Lung (tissue), 12 donors: ENCODE data around the gene CEP128. TPM values are rescaled to one million over a fixed set of nuclear protein-coding genes. Genes with fewer than 3 reads are reported as not detected.

Experiments used
- ATAC-seq: fragments of 200-7000 bp; cut with Tn5 transposase; one replicate; pipeline ENCODE4 v1.9.1; 2020; ENCODE audit warnings: moderate number of reproducible peaks; ENCODE audit not compliant: insufficient read depth, low FRiP score
- DNase-seq, 3 donors: peaks; one replicate each; pipeline ENCODE4 v3.0.0-alpha.2; 2013 to 2017
- H3K27ac ChIP-seq, 2 donors: one replicate each; pipeline ENCODE4 v1.5.1; 2013; ENCODE audit warnings: mild to moderate bottlenecking in 2 of 2, moderate library complexity in 2 of 2, control low read depth in 1 of 2, inconsistent platforms in 1 of 2, low read depth in 1 of 2, low read length in 1 of 2
- H3K27me3 ChIP-seq, 3 donors: one replicate each; pipeline ENCODE4 v1.5.1; 2013; ENCODE audit warnings: low read length in 2 of 3; ENCODE audit not compliant: control insufficient read depth in 3 of 3, insufficient read depth in 3 of 3
- H3K36me3 ChIP-seq, 4 donors: one replicate each; pipeline ENCODE4 v1.5.1; 2013; ENCODE audit warnings: low read length in 4 of 4, mild to moderate bottlenecking in 1 of 4, moderate library complexity in 1 of 4; ENCODE audit not compliant: control insufficient read depth in 4 of 4, insufficient read depth in 4 of 4
- H3K4me1 ChIP-seq, 5 donors: one replicate each; pipeline ENCODE4 v1.5.1; 2013; ENCODE audit warnings: low read length in 5 of 5, mild to moderate bottlenecking in 2 of 5, moderate library complexity in 1 of 5; ENCODE audit not compliant: control insufficient read depth in 5 of 5, insufficient read depth in 5 of 5
- H3K4me3 ChIP-seq: one replicate; pipeline ENCODE4 v1.5.1; 2013; ENCODE audit warnings: mild to moderate bottlenecking, control low read depth, moderate library complexity
- H3K9ac ChIP-seq, 2 donors: one replicate each; pipeline ENCODE4 v1.5.1; 2013; ENCODE audit warnings: low read length in 2 of 2, control low read depth in 1 of 2; ENCODE audit not compliant: insufficient read depth in 1 of 2
- H3K9me3 ChIP-seq, 4 donors: one replicate each; pipeline ENCODE4 v1.5.1; 2013; ENCODE audit warnings: low read length in 3 of 4, mild to moderate bottlenecking in 1 of 4, moderate library complexity in 1 of 4; ENCODE audit not compliant: control insufficient read depth in 4 of 4, insufficient read depth in 3 of 4
- WGBS, 2 donors: extraction: QIAGEN DNeasy Blood & Tissue Kit; methylation state at CpG; one replicate each; pipeline ENCODE4 v1.1.7; 2013; 5-methylcytosine and 5-hydroxymethylcytosine counted together
- polyA plus RNA-seq, 2 donors: library from polyadenylated mRNA; stranded (reverse); fragments of 200-250 nt; gene quantifications; one replicate each; pipeline ENCODE4 v1.2.1, GENCODE V29; 2013
- total RNA-seq, 2 donors: library from RNA; depleted of rRNA in 1 of 2; stranded (reverse); fragments of >200 nt in 1 of 2; gene quantifications; one replicate each; pipeline ENCODE4 v1.2.1, GENCODE V29; 2014 to 2021
- TF ChIP-seq, protein P1 (sequence below): IDR thresholded peaks from 2 replicates; pipeline ENCODE4 v1.5.1; 2012; ENCODE audit warnings: mild to moderate bottlenecking; ENCODE audit errors: control extremely low read depth, extremely low read depth
- donor health status: control.
- donor health status: control.
- donor health status: Bipolar disorder and iron deficiency.
- donor health status: healthy.
- donor health status: DM: yes; HTN: yes; CAD: no.

CEP128 gene
- total and polyA plus RNA-seq, 4 donors, result 1.1 to 12.0 (median 6.2) TPM

DNA sequence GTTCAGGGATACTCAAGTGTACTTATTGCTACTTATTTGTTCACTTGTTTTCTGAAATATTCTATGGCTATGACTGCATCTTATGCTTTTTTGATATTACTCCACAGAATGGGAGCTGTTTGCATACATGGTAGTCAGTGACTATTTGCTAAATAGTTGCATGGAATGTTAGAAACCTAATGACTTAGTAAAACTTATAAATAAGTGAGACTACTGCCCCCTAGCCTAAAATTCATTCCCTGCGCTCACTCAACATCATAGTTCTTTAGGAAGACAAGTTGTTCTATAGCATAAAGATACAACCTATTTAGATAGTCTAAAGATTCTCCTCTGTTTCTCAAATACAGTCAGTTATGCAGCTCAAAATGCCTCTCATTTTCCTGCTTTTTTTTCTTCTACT, 305.5 kb downstream of the CEP128 start:
- 97 to 100% methylated on average over 1 of the region's 1 CpG for WGBS, 2 donors
- no peaks in the 10 kb centered on the region for H3K4me1 ChIP-seq
- no peaks in the 10 kb centered on the region for H3K9me3 ChIP-seq
- no peak for ATAC-seq
- H3K36me3 ChIP-seq, result no peaks in the 10 kb centered on the region
- no peak overlapping the region for H3K9ac ChIP-seq
- no peak for DNase-seq
- no peak overlapping the region for H3K27ac ChIP-seq
- TF ChIP-seq, protein P1, sequence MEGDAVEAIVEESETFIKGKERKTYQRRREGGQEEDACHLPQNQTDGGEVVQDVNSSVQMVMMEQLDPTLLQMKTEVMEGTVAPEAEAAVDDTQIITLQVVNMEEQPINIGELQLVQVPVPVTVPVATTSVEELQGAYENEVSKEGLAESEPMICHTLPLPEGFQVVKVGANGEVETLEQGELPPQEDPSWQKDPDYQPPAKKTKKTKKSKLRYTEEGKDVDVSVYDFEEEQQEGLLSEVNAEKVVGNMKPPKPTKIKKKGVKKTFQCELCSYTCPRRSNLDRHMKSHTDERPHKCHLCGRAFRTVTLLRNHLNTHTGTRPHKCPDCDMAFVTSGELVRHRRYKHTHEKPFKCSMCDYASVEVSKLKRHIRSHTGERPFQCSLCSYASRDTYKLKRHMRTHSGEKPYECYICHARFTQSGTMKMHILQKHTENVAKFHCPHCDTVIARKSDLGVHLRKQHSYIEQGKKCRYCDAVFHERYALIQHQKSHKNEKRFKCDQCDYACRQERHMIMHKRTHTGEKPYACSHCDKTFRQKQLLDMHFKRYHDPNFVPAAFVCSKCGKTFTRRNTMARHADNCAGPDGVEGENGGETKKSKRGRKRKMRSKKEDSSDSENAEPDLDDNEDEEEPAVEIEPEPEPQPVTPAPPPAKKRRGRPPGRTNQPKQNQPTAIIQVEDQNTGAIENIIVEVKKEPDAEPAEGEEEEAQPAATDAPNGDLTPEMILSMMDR, result no peak
- no peaks in the 10 kb centered on the region for H3K27me3 ChIP-seq
- H3K4me3 ChIP-seq, result no peak overlapping the region

DNA sequence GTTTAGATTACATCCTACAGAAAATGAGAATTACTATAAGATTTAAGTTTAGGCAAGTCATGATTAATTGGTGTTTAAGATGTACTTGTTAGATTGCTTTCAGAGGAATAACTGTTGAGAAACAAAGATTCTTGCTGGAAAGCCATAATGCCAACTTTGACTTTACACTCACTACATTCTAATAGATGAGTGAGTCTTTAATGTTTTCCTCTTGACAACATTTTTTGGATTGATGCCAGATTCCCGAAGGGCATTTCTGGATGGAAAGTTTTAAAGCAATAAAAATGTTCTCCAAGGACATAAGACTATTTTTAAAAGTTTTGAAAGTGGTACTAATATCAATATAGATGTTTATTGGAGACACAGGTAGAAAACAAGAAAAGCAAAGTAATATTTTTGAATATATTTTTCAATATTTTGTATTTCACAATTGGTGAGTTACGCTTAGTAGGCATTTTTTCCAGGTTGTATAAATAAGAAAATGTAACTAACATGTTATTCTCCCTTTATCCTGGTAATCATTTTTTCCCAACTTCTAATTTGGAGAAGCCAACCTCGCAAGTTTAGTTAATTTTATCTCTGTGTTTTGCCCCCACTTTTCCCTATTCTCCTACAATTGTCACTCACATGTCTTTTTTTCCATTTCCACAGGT, 307.3 kb downstream of the CEP128 start:
- Histone ChIP-seq H3K27me3 (no peaks in the 10 kb centered on the region), H3K27ac (no peak overlapping the region), H3K9ac (no peak overlapping the region), H3K4me1 (no peaks in the 10 kb centered on the region), H3K36me3 (no peaks in the 10 kb centered on the region), H3K9me3 (no peaks in the 10 kb centered on the region), H3K4me3 (no peak overlapping the region)
- 76 to 88% methylated on average over 3 of the region's 3 CpGs for whole genome bisulfite sequencing, 2 donors
- TF ChIP-seq, protein P1, result no peak
- peak in 2 of 3 donors; percentile 41 to 57 for DNase-seq
- no peak for ATAC-seq

DNA sequence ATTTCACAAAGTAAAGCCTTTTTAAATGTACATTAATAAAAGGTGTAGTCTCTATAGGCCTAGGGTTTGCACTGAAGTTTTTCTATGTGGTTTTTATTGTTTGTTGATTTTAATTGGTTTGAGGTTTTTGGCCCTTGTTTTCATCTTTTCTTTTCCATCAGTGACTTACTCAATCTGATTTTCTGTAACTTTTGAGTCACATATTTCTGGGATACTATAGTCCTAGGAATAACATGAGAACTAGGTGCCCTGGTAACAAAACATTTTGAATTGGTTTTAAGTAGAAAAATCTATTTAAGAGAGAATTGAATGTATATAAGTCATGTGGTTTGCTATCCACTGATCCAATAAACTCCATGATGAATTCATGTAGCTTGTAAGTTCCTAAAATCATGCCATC, 311.9 kb downstream of the CEP128 start:
- no peak overlapping the region for H3K27ac ChIP-seq

More for the DNA sequence above, 311.9 kb downstream of the CEP128 start:
- H3K36me3 ChIP-seq, result no peaks in the 10 kb centered on the region
- DNase-seq (no peak), ATAC-seq (no peak)
- no peak overlapping the region for H3K4me3 ChIP-seq
- H3K27me3 ChIP-seq, result no peaks in the 10 kb centered on the region
- peaks cover 0 to 5% (median 0%) of the 10 kb centered on the region in 5 donors for H3K4me1 ChIP-seq
- no peak overlapping the region for H3K9ac ChIP-seq
- TF ChIP-seq, protein P1, result no peak
- H3K9me3 ChIP-seq, result no peaks in the 10 kb centered on the region
